ENCODE data around the gene ATP8B4. TPM values are rescaled to one million over a fixed set of nuclear protein-coding genes. Genes with fewer than 3 reads are reported as not detected.
A peak's percentile ranks its signal among the peaks of the same experiment; 100 is the strongest.

Gene ATP8B4
- total and polyA plus RNA-seq, 10 donors: 1.7 to 42.8 (median 27.7) TPM

DNA sequence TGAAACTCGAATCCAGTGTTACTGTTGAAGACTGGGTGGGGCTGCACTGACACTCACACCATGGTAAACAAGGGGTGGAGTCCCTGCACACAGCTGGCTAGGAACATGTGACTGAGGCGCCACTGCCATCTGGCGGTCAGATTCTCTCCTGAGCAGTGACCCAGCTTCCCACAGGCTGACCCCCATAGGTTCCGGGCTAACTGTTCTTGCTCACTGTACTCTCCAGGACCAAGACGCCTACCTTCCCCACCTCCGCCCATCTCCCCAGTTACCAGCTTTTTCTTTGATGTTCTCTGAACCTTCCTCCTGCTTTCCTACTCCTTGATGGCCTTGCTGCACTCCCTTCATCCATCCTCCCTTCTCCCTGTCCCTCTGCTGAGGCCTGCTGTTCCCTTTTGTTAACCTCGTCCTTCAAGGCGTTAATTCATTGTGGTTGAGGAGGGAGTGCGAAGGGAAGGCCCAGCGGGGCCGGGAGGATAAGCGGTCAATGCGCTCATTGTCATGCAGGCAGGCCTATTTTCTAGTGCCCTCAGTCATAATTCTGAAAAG lies 115.2 kb downstream of the ATP8B4 start:
- H3K4me1 ChIP-seq: peaks cover 0 to 8% (median 3%) of the 10 kb centered on the region in 6 donors
- DNase-seq: peak; percentile 91
- no peak for TF ChIP-seq POLR2A (IDR thresholded peaks at IDR 0.05)
- peak in 1 of 3 donors; percentile 14 for TF ChIP-seq POLR2AphosphoS5 (IDR thresholded peaks at IDR 0.05)
- TF ChIP-seq, protein P1, sequence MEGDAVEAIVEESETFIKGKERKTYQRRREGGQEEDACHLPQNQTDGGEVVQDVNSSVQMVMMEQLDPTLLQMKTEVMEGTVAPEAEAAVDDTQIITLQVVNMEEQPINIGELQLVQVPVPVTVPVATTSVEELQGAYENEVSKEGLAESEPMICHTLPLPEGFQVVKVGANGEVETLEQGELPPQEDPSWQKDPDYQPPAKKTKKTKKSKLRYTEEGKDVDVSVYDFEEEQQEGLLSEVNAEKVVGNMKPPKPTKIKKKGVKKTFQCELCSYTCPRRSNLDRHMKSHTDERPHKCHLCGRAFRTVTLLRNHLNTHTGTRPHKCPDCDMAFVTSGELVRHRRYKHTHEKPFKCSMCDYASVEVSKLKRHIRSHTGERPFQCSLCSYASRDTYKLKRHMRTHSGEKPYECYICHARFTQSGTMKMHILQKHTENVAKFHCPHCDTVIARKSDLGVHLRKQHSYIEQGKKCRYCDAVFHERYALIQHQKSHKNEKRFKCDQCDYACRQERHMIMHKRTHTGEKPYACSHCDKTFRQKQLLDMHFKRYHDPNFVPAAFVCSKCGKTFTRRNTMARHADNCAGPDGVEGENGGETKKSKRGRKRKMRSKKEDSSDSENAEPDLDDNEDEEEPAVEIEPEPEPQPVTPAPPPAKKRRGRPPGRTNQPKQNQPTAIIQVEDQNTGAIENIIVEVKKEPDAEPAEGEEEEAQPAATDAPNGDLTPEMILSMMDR (IDR thresholded peaks at IDR 0.05 in 8 of 11, conservative IDR thresholded peaks at IDR 0.05 in 3 of 11): peak; percentile 16 to 81 (median 57)
- peaks cover 0 to 20% (median 0%) of the 10 kb centered on the region in 6 donors for H3K36me3 ChIP-seq
- no peak overlapping the region for H3K4me3 ChIP-seq
- no peaks in the 10 kb centered on the region for H3K9me3 ChIP-seq
- H3K27me3 ChIP-seq (replicated peaks in 1 of 7): no peaks in the 10 kb centered on the region
- intact Hi-C loops (cut with DNase I; ENCODE audit: low total_unique reads): no loop called here
- WGBS, 5 donors: 62 to 71% (median 63%) methylated on average over 13 of the region's 13 CpGs
- H3K27ac ChIP-seq: peak overlapping the region in 3 of 8 donors; percentile 12 to 52 (median 49)

DNA sequence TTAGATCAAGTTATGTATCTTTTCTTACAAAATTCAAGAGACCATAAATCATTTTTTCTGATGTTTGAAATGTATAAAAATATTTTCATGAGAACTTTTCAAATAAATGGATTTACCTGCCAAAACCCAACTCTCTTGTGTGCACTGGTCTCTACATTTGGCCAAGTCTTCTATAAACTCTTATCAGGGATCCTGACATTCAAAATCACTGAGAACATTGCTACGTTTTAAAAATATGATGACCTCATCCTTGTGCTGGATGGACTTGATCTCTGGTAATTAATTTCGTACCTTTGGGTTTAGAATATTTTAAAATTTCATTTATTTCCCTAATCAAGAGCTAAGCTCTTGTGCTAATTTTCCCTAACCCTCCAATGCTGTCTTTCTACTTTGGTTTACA lies 127.4 kb downstream of the ATP8B4 start:
- intact Hi-C loops (cut with DNase I; ENCODE audit: low total_unique reads): no loop called here

DNA sequence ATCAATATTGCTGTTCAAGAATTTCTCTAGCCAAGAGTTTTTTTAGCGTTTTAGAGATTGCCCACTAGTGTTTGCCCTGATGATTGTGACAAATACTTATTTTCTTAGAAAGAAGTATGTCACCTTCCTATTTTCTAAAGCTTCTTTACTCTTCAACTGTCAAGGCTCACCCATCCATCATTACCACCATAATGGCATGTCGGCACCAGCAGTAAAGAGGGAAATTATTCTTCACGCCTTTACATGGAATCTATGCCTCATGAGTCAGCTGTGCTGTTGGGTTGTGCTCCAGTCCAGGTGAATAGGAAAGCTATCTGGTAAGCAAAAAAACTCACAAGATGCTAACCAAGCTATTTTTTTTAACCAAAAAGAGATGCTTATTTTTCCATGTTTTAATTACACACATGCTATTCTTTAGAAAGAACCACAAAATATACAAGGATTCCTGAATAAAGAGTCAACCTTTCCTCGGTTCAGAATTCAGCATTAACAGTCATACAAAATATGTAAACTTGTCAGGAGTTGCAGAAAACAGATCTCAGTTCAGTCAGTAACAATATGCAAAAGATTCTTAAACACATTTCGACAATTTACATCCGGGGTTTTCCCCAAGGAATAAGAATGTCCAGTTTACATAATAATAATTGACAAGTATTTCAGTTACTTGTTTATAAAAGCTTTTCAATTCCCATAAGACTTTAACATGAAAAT lies 128.0 kb downstream of the ATP8B4 start:
- peaks cover 0 to 13% (median 0%) of the 10 kb centered on the region in 6 donors for H3K36me3 ChIP-seq
- intact Hi-C loops (cut with DNase I; ENCODE audit: low total_unique reads): no loop called here
- no peaks in the 10 kb centered on the region for H3K27me3 ChIP-seq (replicated peaks in 1 of 7)
- 81 to 94% (median 91%) methylated on average over 6 of the region's 6 CpGs for WGBS, 5 donors
- no peak overlapping the region for H3K27ac ChIP-seq
- H3K4me1 ChIP-seq: peaks cover 0 to 5% (median 0%) of the 10 kb centered on the region in 6 donors
- no peak overlapping the region for H3K4me3 ChIP-seq
- no peaks in the 10 kb centered on the region for H3K9me3 ChIP-seq
- TF ChIP-seq POLR2A (IDR thresholded peaks at IDR 0.05) (no peak), POLR2AphosphoS5 (IDR thresholded peaks at IDR 0.05) (no peak)
- TF ChIP-seq, protein P1 (IDR thresholded peaks at IDR 0.05 in 8 of 11, conservative IDR thresholded peaks at IDR 0.05 in 3 of 11): no peak
- DNase-seq: no peak

More for the DNA sequence above, 127.4 kb downstream of the ATP8B4 start:
- Histone ChIP-seq H3K4me3 (no peak overlapping the region), H3K36me3 (peaks cover 0 to 14% (median 0%) of the 10 kb centered on the region in 6 donors), H3K27me3 (replicated peaks in 1 of 7) (no peaks in the 10 kb centered on the region), H3K27ac (no peak overlapping the region), H3K4me1 (no peaks in the 10 kb centered on the region), H3K9me3 (no peaks in the 10 kb centered on the region)
- TF ChIP-seq, protein P1 (IDR thresholded peaks at IDR 0.05 in 8 of 11, conservative IDR thresholded peaks at IDR 0.05 in 3 of 11): no peak
- TF ChIP-seq POLR2AphosphoS5 (IDR thresholded peaks at IDR 0.05): no peak
- TF ChIP-seq POLR2A (IDR thresholded peaks at IDR 0.05): no peak
- DNase-seq: no peak
- 79 to 91% (median 80%) methylated on average over 2 of the region's 2 CpGs for WGBS, 5 donors

DNA sequence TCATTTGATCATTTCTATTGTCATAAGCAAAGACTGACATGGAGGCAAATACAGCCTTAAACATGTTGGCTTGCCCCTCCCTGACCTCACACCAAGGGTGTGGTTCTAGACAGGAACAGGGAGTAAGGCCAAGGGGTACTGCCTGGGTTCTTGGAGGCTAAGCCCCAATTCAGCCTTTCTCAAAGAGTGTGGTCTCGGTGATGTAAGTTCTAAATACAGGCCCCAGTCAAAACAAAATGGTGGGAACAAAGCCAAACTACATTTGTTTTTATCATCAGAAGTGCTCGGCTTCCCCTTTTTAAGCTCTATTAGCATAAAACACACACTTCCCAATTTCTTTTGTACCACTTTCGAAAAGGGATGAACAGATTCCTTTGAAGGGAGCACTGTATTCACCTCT lies 129.5 kb downstream of the ATP8B4 start:
- Histone ChIP-seq H3K4me3 (no peak overlapping the region), H3K36me3 (peaks cover 0 to 7% (median 0%) of the 10 kb centered on the region in 6 donors), H3K27me3 (replicated peaks in 1 of 7) (no peaks in the 10 kb centered on the region), H3K9me3 (no peaks in the 10 kb centered on the region), H3K27ac (peak overlapping the region in 4 of 8 donors; percentile 29 to 78 (median 40)), H3K4me1 (peaks cover 0 to 12% (median 2%) of the 10 kb centered on the region in 6 donors)
- intact Hi-C loops (cut with DNase I; ENCODE audit: low total_unique reads): no loop called here
- 43 to 66% (median 55%) methylated on average over 3 of the region's 3 CpGs for WGBS, 5 donors
- no peak for TF ChIP-seq POLR2A (IDR thresholded peaks at IDR 0.05)
- TF ChIP-seq POLR2AphosphoS5 (IDR thresholded peaks at IDR 0.05): no peak
- TF ChIP-seq, protein P1 (IDR thresholded peaks at IDR 0.05 in 8 of 11, conservative IDR thresholded peaks at IDR 0.05 in 3 of 11): no peak
- DNase-seq: no peak

Data from spleen (tissue), 11 donors.